ENCODE measurements around the gene LRP6. TPM values are rescaled to one million over a fixed set of nuclear protein-coding genes. Genes with fewer than 3 reads are reported as not detected.
A peak's percentile ranks its signal among the peaks of the same experiment; 100 is the strongest.

Gene LRP6
- total and polyA plus RNA-seq, 2 experiments from 2014 or later: 18.1 to 25.4 TPM

DNA sequence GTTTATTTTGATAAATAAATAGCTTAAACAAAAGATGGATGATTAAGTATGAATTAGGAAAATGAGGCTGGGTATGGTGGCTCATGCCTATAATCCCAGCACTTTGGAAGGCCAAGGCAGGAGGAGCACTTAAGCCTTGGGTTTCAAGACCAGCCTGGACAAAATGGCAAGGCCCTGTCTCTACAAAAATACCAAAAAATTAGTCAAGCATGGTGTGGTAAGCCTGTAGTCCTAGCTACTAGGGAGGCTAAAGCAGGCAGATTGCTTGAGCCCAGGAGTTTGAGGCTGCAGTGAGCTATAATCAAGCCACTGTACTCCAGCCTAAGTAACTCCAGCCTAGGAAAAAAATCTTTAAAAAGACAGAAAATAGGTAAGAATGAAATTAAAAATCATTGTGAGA is 100.1 kb downstream of the LRP6 start:
- Histone ChIP-seq H3K27ac (no peak overlapping the region), H3K36me3 (no peaks in the 10 kb centered on the region), H3K27me3 (no peaks in the 10 kb centered on the region), H3K4me1 (ENCODE audit: low read depth) (peaks cover 6% of the 10 kb centered on the region), H3K9me3 (ENCODE audit: low read depth) (no peaks in the 10 kb centered on the region), H3K4me3 (no peak overlapping the region)
- TF ChIP-seq, protein P1, sequence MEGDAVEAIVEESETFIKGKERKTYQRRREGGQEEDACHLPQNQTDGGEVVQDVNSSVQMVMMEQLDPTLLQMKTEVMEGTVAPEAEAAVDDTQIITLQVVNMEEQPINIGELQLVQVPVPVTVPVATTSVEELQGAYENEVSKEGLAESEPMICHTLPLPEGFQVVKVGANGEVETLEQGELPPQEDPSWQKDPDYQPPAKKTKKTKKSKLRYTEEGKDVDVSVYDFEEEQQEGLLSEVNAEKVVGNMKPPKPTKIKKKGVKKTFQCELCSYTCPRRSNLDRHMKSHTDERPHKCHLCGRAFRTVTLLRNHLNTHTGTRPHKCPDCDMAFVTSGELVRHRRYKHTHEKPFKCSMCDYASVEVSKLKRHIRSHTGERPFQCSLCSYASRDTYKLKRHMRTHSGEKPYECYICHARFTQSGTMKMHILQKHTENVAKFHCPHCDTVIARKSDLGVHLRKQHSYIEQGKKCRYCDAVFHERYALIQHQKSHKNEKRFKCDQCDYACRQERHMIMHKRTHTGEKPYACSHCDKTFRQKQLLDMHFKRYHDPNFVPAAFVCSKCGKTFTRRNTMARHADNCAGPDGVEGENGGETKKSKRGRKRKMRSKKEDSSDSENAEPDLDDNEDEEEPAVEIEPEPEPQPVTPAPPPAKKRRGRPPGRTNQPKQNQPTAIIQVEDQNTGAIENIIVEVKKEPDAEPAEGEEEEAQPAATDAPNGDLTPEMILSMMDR (IDR thresholded peaks at IDR 0.05; ENCODE audit: low read depth, low read length): no peak
- no peak for DNase-seq (ENCODE audit: low read depth in 1 of 2, low spot score in 1 of 2)

DNA sequence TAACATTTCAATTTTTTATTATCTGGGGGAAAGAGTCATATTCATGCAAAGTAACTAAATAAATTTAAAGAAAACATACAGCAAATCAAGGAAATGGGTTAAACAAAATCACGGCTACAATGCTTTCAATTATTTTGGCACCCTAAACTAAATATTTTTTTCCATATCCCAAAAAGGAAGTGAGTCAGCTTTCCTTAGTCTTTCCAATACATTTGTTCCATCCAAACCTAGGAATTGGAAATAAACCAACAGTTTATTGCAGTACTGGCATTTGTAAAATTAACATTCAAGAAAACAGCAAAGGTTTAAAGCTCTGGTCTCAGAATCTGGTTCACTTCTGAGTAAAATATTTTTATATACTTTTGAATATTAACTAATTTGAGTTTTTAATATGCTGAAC is 106.9 kb downstream of the LRP6 start:
- H3K27me3 ChIP-seq: no peaks in the 10 kb centered on the region
- no peak overlapping the region for H3K27ac ChIP-seq
- peaks cover 36% of the 10 kb centered on the region for H3K36me3 ChIP-seq
- DNase-seq (ENCODE audit: low read depth in 1 of 2, low spot score in 1 of 2): peak in 1 of 2 donors; percentile 68
- no peak overlapping the region for H3K4me3 ChIP-seq
- no peaks in the 10 kb centered on the region for H3K9me3 ChIP-seq (ENCODE audit: low read depth)
- TF ChIP-seq, protein P1 (IDR thresholded peaks at IDR 0.05; ENCODE audit: low read depth, low read length): no peak
- H3K4me1 ChIP-seq (ENCODE audit: low read depth): no peaks in the 10 kb centered on the region

DNA sequence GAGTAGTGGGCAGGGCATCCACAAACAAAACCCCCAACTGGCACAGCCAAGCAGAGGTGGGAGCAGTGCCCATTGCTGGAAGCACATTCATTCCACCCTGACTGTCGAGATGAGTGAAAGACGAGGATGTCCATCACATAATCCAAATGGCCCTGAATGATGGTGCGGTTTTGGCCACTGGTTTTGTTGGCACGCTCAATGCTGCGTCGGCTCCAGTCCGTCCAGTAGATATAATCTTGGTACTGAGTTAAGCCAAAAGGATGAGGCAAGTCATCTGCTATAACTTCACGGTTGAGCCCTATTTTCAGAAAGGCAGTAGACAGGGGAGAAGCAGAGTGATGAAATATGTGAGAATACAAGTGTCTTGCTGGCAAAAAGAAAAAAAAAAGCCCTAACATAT is 108.0 kb downstream of the LRP6 start:
- TF ChIP-seq, protein P1 (IDR thresholded peaks at IDR 0.05; ENCODE audit: low read depth, low read length): no peak
- H3K9me3 ChIP-seq (ENCODE audit: low read depth): no peaks in the 10 kb centered on the region
- peaks cover 36% of the 10 kb centered on the region for H3K36me3 ChIP-seq
- no peak overlapping the region for H3K27ac ChIP-seq
- H3K27me3 ChIP-seq: no peaks in the 10 kb centered on the region
- no peaks in the 10 kb centered on the region for H3K4me1 ChIP-seq (ENCODE audit: low read depth)
- no peak overlapping the region for H3K4me3 ChIP-seq
- DNase-seq (ENCODE audit: low read depth in 1 of 2, low spot score in 1 of 2): peak in 1 of 2 donors; percentile 72

GRCh38 chr12:12157424-12157823 is 109.4 kb downstream of the LRP6 start:
- no peaks in the 10 kb centered on the region for H3K9me3 ChIP-seq (ENCODE audit: low read depth)
- H3K27me3 ChIP-seq: no peaks in the 10 kb centered on the region
- H3K36me3 ChIP-seq: peaks cover 36% of the 10 kb centered on the region
- H3K4me3 ChIP-seq: no peak overlapping the region
- H3K4me1 ChIP-seq (ENCODE audit: low read depth): no peaks in the 10 kb centered on the region
- TF ChIP-seq, protein P1 (IDR thresholded peaks at IDR 0.05; ENCODE audit: low read depth, low read length): no peak
- peak in 1 of 2 donors; percentile 23 for DNase-seq (ENCODE audit: low read depth in 1 of 2, low spot score in 1 of 2)
- no peak overlapping the region for H3K27ac ChIP-seq

DNA sequence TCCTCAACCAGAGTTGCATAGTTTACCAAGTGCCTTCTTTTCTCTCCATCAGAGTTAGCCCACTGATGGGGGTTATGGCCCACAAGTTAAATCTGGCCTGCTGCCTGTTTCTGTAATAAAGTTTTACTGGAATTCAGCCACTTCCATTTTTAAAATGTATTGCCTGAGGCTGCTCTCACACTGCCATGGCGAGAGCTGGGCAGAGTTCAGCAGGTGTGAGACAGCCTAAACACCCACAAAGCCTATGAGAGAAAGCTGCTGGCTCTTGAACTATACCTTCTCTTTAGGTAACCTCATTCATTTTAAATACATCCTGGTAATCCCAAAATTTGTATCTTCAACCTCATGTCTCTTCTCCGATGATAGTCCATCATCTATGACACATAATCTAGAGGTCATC is 110.0 kb downstream of the LRP6 start:
- no peak for DNase-seq (ENCODE audit: low read depth in 1 of 2, low spot score in 1 of 2)
- Histone ChIP-seq H3K27me3 (no peaks in the 10 kb centered on the region), H3K4me3 (no peak overlapping the region), H3K27ac (no peak overlapping the region), H3K36me3 (peaks cover 36% of the 10 kb centered on the region), H3K9me3 (ENCODE audit: low read depth) (no peaks in the 10 kb centered on the region), H3K4me1 (ENCODE audit: low read depth) (no peaks in the 10 kb centered on the region)
- TF ChIP-seq, protein P1 (IDR thresholded peaks at IDR 0.05; ENCODE audit: low read depth, low read length): no peak

DNA sequence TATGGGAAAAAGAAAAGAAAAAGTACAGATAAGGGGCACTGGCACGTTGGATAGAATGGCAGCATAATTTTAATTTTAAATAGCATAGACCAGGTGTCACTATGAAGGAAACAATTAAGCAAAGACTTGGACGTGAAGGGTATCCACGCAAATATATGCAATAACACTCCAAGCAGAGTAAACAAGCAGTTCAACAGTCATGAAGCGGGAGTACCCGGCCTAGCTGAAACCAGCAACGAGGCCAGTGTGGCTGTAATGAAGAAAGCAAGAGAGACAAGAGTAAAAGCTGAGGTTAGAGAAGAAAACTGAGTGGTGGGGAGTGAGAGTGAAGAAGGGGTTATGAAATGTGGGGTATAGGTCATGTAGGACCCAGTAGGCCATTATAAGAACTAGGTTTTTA is 110.7 kb downstream of the LRP6 start:
- TF ChIP-seq, protein P1 (IDR thresholded peaks at IDR 0.05; ENCODE audit: low read depth, low read length): no peak
- H3K4me1 ChIP-seq (ENCODE audit: low read depth): no peaks in the 10 kb centered on the region
- no peaks in the 10 kb centered on the region for H3K27me3 ChIP-seq
- H3K27ac ChIP-seq: no peak overlapping the region
- peaks cover 36% of the 10 kb centered on the region for H3K36me3 ChIP-seq
- no peaks in the 10 kb centered on the region for H3K9me3 ChIP-seq (ENCODE audit: low read depth)
- H3K4me3 ChIP-seq: no peak overlapping the region
- no peak for DNase-seq (ENCODE audit: low read depth in 1 of 2, low spot score in 1 of 2)

Data from cardiac muscle cell (in vitro differentiated cells and primary cell).